ENCODE data around the gene POLR1E.

POLR1E gene

DNA sequence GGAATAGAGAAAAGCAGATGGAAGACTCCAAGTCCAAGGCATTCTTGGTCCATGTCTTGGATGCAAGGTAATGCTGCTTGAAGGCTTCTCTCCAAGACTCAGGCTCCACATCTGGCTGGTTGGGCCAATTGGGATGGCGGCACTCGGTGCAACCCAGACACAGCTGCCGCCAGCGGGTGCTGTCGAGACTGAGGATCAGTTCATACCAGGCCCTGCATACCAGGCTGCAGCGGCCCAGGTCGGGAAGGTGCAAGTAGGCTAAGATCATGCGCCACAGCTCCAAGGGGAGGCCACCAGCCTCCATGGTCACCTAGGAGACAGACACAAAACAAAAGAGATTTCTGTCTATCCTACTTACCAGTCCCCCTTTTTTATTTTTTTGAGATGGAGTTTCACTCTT lies 55.7 kb downstream of the POLR1E start:
- no peak for DNase-seq

DNA sequence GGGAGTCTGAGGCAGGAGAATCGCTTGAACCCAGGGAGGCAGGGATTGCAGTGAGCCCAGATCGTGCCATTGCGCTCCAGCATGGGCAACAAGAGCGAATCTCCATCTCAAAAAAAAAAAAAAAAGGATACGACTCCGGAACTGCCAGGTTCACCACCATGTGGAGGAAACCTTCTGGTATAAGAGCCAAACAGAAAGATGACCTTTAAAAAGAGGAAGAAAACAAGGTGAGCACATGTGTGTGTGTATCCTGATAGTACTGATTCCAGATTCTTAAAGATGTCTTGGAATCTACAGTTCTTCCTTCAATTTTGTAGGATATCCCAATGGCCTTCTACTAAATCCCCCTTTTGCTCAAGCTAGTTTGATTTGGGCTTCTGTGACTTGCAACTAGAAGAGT lies 56.7 kb downstream of the POLR1E start:
- DNase-seq, result no peak

DNA sequence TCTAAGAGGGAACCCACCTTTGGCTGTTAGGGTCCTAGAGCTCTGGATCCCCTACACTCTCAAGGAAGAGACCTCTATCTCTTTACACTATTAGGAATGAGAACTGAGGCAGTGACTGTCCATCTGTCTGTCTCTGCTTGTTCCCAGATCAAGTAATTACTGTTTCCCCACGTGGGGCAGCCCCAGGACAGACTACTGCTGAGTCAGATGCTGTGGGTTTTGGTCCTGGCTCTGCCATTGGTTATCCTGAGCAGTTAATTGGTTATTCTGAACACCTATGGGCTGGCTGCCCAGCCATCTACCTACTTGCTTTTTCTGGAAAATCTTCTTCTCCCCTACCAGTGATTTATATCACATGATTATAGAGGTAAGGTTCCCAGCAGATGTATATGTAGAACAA lies 57.1 kb downstream of the POLR1E start:
- DNase-seq, result no peak

GRCh38 chr9:37543468-37543867 lies 57.7 kb downstream of the POLR1E start:
- DNase-seq, result no peak

GRCh38 chr9:37547328-37547878 lies 61.7 kb downstream of the POLR1E start:
- no peak for DNase-seq

GRCh38 chr9:37549527-37549926 lies 63.8 kb downstream of the POLR1E start:
- DNase-seq, result no peak

DNA sequence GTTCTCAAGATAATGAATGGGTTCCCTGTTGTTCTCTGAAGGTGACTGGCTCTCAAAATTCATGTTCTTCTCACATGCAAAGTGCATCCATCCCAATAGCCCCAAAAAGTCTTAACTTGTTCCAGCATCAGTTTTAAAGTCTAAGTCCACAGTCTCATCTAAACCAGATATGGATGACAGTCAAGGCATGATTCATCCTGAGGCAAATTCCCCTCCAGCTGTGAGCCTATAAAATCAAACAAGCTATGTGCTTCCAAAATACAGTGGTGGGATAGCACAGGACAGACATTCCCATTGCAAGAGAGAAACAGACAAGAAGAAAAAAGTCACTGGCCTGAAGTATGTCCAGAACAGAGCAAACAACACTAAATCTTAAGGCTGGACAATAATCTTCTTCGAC lies 65.0 kb downstream of the POLR1E start:
- no peak for DNase-seq

DNA sequence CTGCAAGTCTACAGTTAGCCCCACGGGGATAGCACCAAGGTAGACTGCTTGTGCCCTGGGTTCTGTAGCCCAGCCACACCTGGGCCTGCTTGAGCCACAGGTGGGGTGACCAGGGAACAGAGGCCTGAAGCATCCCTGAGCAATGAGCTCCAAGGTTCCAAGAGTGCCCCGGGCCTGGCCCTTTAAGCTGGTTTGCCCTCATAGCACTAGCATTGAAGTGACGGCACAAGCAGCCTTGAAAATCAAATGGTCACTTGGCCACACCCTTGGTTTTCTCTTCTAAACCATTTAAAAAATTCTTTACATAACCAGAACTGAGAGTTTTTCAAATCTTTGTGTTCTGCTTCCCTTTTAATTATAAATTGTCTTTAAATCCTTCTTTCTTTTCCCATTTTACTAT lies 65.7 kb downstream of the POLR1E start:
- no peak for DNase-seq

DNA sequence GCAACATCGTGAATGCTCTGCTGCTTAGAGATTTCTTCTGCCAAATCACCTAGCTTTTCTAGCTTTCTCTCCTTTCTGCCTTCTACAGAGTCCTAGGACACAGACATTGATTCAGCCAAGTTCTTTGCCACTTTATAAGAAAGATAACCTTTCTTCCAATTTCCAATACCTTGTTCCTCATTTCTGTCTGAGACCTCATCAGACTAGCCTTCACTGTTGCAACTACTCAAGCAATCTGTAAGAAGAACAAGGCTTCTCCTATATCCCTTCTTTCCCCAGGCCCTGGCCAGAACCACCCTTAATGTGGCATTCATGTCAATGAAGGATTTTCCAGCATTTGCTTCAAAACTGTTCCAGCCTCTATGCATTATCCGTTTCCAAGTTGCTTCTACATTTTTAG lies 66.1 kb downstream of the POLR1E start:
- no peak for DNase-seq
